HepG2 (cell line): Measurements from ENCODE around the gene CMTM1. TPM values are rescaled to one million over a fixed set of nuclear protein-coding genes. Genes with fewer than 3 reads are reported as not detected.

Source experiments
- ATM ChIP-seq: fragments of 450-650 bp; IDR thresholded peaks from 2 replicates; pipeline ENCODE4 v1.7.1; 2017; ENCODE audit warnings: mild to moderate bottlenecking, borderline replicate concordance
- CBX1 ChIP-seq: IDR thresholded peaks from one replicate; pipeline ENCODE4 v1.6.1; 2016; ENCODE audit warnings: antibody characterized with exemption, low read depth
- CHD2 ChIP-seq: IDR thresholded peaks from 2 replicates; pipeline ENCODE4 v1.6.1; 2011; ENCODE audit warnings: low read depth, low read length, improper control_type of control experiment
- GATAD2A ChIP-seq: IDR thresholded peaks from 2 replicates; pipeline ENCODE4 v1.6.1; 2016
- JUNB ChIP-seq: sonication (generic); formaldehyde crosslinking; IDR thresholded peaks from 2 replicates; pipeline ENCODE4 v1.8.0; 2022; ENCODE audit warnings: missing genetic modification reagents, mild to moderate bottlenecking, borderline replicate concordance
- MXI1 ChIP-seq: IDR thresholded peaks from 3 replicates; pipeline ENCODE4 v1.6.1; 2012; ENCODE audit warnings: low read depth, low read length, inconsistent platforms, borderline replicate concordance
- NFRKB ChIP-seq: fragments of 450-650 bp; IDR thresholded peaks from 2 replicates; pipeline ENCODE4 v1.6.1; 2017
- POLR2AphosphoS2 ChIP-seq: IDR thresholded peaks from 2 replicates; pipeline ENCODE4 v1.6.1; 2011; ENCODE audit warnings: low read depth, low read length, improper control_type of control experiment
- REXO4 ChIP-seq: sonication (generic); formaldehyde crosslinking; IDR thresholded peaks from 2 replicates; pipeline ENCODE4 v1.8.0; 2022; ENCODE audit warnings: missing genetic modification reagents, mild to moderate bottlenecking, borderline replicate concordance
- SIN3A ChIP-seq: IDR thresholded peaks from 2 replicates; pipeline ENCODE4 v1.6.1; 2011; ENCODE audit warnings: low read depth, mild to moderate bottlenecking, control low read depth, low read length, borderline replicate concordance
- TCF7L2 ChIP-seq: IDR thresholded peaks from 2 replicates; pipeline ENCODE4 v1.6.1; 2011; ENCODE audit warnings: mild to moderate bottlenecking, low read depth, low read length, moderate library complexity
- U2AF1 ChIP-seq: fragments of 200-400 bp; formaldehyde crosslinking; optimal IDR thresholded peaks from 2 replicates; pipeline ENCODE3; 2017; ENCODE audit warnings: mild to moderate bottlenecking, low read depth, low read length
- ZFP36L2 ChIP-seq: sonication (generic); formaldehyde crosslinking; IDR thresholded peaks from 2 replicates; pipeline ENCODE4 v1.4.0; 2020; ENCODE audit warnings: missing genetic modification reagents
- ZFP62 ChIP-seq: sonication (generic); formaldehyde crosslinking; IDR thresholded peaks from 2 replicates; pipeline ENCODE4 v1.4.0; 2020; ENCODE audit warnings: missing genetic modification reagents
- ZFX ChIP-seq: sonication (generic); formaldehyde crosslinking; IDR thresholded peaks from 2 replicates; pipeline ENCODE4 v1.4.0; 2020; ENCODE audit warnings: mild to moderate bottlenecking, low read depth, missing genetic modification reagents, moderate library complexity
- ZNF124 ChIP-seq: sonication (generic); formaldehyde crosslinking; IDR thresholded peaks from 2 replicates; pipeline ENCODE4 v1.4.0; 2020; ENCODE audit warnings: missing genetic modification reagents
- ZNF205 ChIP-seq: IDR thresholded peaks from 2 replicates; pipeline ENCODE4 v1.6.1; 2018; ENCODE audit warnings: missing biosample characterization, missing genetic modification reagents
- ZNF33B ChIP-seq: sonication (generic); formaldehyde crosslinking; IDR thresholded peaks from 2 replicates; pipeline ENCODE4 v1.5.1; 2020; ENCODE audit warnings: mild to moderate bottlenecking, missing genetic modification reagents
- ZNF343 ChIP-seq: sonication (generic); formaldehyde crosslinking; IDR thresholded peaks from 2 replicates; pipeline ENCODE4 v1.4.0; 2020; ENCODE audit warnings: mild to moderate bottlenecking, missing genetic modification reagents
- ZNF431 ChIP-seq: sonication (generic); formaldehyde crosslinking; IDR thresholded peaks from 2 replicates; pipeline ENCODE4 v1.9.0; 2022; ENCODE audit warnings: missing genetic modification reagents, low read depth, mild to moderate bottlenecking, borderline replicate concordance
- ZNF441 ChIP-seq: sonication (generic); formaldehyde crosslinking; IDR thresholded peaks from 2 replicates; pipeline ENCODE4 v1.7.0; 2021; ENCODE audit warnings: missing genetic modification reagents, borderline replicate concordance
- ZNF567 ChIP-seq: sonication (generic); formaldehyde crosslinking; IDR thresholded peaks from 2 replicates; pipeline ENCODE4 v1.8.1; 2023; ENCODE audit warnings: mild to moderate bottlenecking, missing genetic modification reagents, borderline replicate concordance
- ZNF569 ChIP-seq: sonication (generic); formaldehyde crosslinking; IDR thresholded peaks from 2 replicates; pipeline ENCODE4 v1.5.0; 2020; ENCODE audit warnings: mild to moderate bottlenecking, missing genetic modification reagents, moderate library complexity, borderline replicate concordance
- ZSCAN29 ChIP-seq: sonication (generic); formaldehyde crosslinking; conservative IDR thresholded peaks from 2 replicates; pipeline ENCODE4 v1.4.0; 2020; ENCODE audit warnings: mild to moderate bottlenecking, missing genetic modification reagents
- polyA plus RNA-seq, 8 experiments: library from polyadenylated mRNA; depleted of rRNA in 3 of 8; stranded (reverse) in 7 of 8; unstranded in 1 of 8; fragments of >200 nt; fragmentation: Illumina TruSeq in 4 of 8; extraction: Trizol in 4 of 8; gene quantifications; 2 replicates each; pipeline versions ENCODE4 v1.2.1 to v1.2.3, GENCODE V29; 2011 to 2016; ENCODE audit warnings: low read depth in 4 of 8, missing spikeins in 1 of 8, mixed read lengths in 1 of 8; ENCODE audit not compliant: insufficient read depth in 1 of 8
- total RNA-seq, 5 experiments: library from RNA; depleted of rRNA; stranded (reverse); fragments of >200 nt; fragmentation: Illumina TruSeq; extraction: Trizol; gene quantifications; 2 replicates each; pipeline ENCODE4 v1.2.3, GENCODE V29; 2016; ENCODE audit warnings: low read depth in 1 of 5
- TF ChIP-seq, protein P1 (sequence below): sonication (generic); formaldehyde crosslinking; IDR thresholded peaks from 2 replicates; pipeline ENCODE4 v1.8.1; 2022; ENCODE audit warnings: mild to moderate bottlenecking, missing genetic modification reagents
- TF ChIP-seq, protein P2 (sequence below): sonication (generic); formaldehyde crosslinking; IDR thresholded peaks from 2 replicates; pipeline ENCODE4 v1.5.0; 2020; ENCODE audit warnings: missing genetic modification reagents
- TF ChIP-seq, protein P3 (sequence below): sonication (generic); formaldehyde crosslinking; IDR thresholded peaks from 2 replicates; pipeline ENCODE4 v1.4.0; 2020; ENCODE audit warnings: missing genetic modification reagents, borderline replicate concordance
- TF ChIP-seq, protein P4 (sequence below): sonication (generic); formaldehyde crosslinking; IDR thresholded peaks from 2 replicates; pipeline ENCODE4 v1.5.0; 2020; ENCODE audit warnings: mild to moderate bottlenecking, low read depth, missing genetic modification reagents, borderline replicate concordance

CMTM1 gene
- total and polyA plus RNA-seq, 2 of the 13 experiments (the other 11 are each of a cell fraction or from before 2014, with no cell fraction given) = 1.7 to 2.9 TPM

DNA sequence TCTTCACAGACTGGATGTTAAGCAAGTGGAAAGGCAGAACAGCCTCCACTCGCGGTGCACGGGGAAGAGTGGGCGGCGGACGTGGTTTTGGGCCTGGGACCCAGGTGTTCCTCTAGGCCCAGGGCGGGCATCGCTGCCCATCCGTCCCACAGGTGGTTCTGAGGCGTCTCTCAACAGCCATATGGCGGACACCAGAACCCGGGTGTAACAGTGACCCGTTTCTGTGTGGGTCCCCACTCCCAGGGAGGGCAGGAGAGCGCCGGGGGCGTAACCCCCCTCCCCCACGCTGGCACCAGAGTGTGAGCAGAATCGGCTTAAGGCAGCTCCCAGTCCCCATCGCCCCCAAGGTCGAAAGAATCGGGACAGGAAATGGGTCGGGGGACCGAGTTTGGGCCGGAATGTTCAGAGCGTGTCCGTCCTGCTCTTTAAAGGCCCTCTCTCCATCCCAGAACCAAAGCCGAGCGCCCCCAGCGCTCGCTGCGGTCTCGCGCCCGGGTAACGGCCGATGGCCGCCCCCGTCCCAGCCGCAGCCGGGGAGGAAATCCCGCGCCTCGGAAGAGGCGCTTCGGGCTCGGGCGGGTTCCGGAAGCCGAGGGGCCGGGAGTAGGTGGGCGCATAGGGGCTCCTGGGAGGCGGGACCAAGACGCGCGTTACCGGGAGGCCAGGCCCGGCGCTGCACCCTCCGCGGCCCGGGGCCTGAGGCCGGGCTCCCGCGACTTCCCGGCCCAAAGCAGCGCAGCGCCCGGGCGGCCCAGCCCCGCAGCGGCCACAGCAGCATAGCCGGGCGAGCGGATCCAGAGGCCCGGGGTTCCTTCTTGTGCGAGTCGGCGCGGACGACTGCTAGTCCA is 16.7 kb upstream of the CMTM1 start, which contains the start of gene TK2 (continued):
- TF ChIP-seq ZFP62 (CRISPR knock-in tag) (no peak), ZNF441 (CRISPR knock-in tag) (peak; percentile 56; the same call in 1 of the 2 replicates), JUNB (no peak), ZNF343 (CRISPR knock-in tag) (peak; percentile 87), SIN3A (peak; percentile 71; the same call in 1 of the 2 replicates), ZFP36L2 (CRISPR knock-in tag) (peak; percentile 14; the same call in 1 of the 2 replicates), ZNF569 (CRISPR knock-in tag) (0 out of 2 replicates have a peak, but pooled peaks have one; percentile 66), REXO4 (CRISPR knock-in tag) (no peak), U2AF1 (peak; percentile 21), ZNF205 (peak; percentile 46; the same call in 1 of the 2 replicates), GATAD2A (CRISPR knock-in tag) (0 out of 2 replicates have a peak, but pooled peaks have one; percentile 12), NFRKB (no peak), MXI1 (peak; percentile 33; the same call in 1 of the 3 replicates), ZNF124 (no peak), ZNF567 (CRISPR knock-in tag) (no peak; the same call in 1 of the 2 replicates), ZFX (CRISPR knock-in tag) (peak; percentile 95), TCF7L2 (no peak), ZNF431 (CRISPR knock-in tag) (peak; percentile 80), CHD2 (0 out of 2 replicates have a peak, but pooled peaks have one; percentile 23), POLR2AphosphoS2 (no peak), ATM (no peak), ZNF33B (CRISPR knock-in tag) (peak; percentile 65), CBX1 (no peak), ZSCAN29 (no peak; the same call in 1 of the 2 replicates)
- TF ChIP-seq, protein P1, sequence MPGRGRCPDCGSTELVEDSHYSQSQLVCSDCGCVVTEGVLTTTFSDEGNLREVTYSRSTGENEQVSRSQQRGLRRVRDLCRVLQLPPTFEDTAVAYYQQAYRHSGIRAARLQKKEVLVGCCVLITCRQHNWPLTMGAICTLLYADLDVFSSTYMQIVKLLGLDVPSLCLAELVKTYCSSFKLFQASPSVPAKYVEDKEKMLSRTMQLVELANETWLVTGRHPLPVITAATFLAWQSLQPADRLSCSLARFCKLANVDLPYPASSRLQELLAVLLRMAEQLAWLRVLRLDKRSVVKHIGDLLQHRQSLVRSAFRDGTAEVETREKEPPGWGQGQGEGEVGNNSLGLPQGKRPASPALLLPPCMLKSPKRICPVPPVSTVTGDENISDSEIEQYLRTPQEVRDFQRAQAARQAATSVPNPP (CRISPR knock-in tag) = no peak
- TF ChIP-seq, protein P2, sequence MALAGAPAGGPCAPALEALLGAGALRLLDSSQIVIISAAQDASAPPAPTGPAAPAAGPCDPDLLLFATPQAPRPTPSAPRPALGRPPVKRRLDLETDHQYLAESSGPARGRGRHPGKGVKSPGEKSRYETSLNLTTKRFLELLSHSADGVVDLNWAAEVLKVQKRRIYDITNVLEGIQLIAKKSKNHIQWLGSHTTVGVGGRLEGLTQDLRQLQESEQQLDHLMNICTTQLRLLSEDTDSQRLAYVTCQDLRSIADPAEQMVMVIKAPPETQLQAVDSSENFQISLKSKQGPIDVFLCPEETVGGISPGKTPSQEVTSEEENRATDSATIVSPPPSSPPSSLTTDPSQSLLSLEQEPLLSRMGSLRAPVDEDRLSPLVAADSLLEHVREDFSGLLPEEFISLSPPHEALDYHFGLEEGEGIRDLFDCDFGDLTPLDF = peak; percentile 91
- TF ChIP-seq, protein P3, sequence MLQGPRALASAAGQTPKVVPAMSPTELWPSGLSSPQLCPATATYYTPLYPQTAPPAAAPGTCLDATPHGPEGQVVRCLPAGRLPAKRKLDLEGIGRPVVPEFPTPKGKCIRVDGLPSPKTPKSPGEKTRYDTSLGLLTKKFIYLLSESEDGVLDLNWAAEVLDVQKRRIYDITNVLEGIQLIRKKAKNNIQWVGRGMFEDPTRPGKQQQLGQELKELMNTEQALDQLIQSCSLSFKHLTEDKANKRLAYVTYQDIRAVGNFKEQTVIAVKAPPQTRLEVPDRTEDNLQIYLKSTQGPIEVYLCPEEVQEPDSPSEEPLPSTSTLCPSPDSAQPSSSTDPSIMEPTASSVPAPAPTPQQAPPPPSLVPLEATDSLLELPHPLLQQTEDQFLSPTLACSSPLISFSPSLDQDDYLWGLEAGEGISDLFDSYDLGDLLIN (CRISPR knock-in tag) = peak; percentile 68; the same call in 1 of the 2 replicates
- TF ChIP-seq, protein P4, sequence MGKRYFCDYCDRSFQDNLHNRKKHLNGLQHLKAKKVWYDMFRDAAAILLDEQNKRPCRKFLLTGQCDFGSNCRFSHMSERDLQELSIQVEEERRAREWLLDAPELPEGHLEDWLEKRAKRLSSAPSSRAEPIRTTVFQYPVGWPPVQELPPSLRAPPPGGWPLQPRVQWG (CRISPR knock-in tag) = no peak
